OCI-LY7 (cell line): Measurements from ENCODE around the gene ZNF670.

Experiments used
- EZH2phosphoT487 ChIP-seq: fragments of 200-600 bp; sonication (generic); IDR thresholded peaks from 2 replicates; pipeline ENCODE4 v1.6.1; 2018; ENCODE audit warnings: low read depth, borderline replicate concordance, mild to moderate bottlenecking, mixed run types, antibody characterized with exemption, low read length, moderate library complexity, mixed read lengths
- TF ChIP-seq, protein P1 (sequence below): fragments of 200-600 bp; sonication (generic); conservative IDR thresholded peaks from 2 replicates; pipeline ENCODE4 v1.5.1; 2014; ENCODE audit warnings: mild to moderate bottlenecking, antibody characterized with exemption, low read length, moderate library complexity, mixed read lengths

DNA sequence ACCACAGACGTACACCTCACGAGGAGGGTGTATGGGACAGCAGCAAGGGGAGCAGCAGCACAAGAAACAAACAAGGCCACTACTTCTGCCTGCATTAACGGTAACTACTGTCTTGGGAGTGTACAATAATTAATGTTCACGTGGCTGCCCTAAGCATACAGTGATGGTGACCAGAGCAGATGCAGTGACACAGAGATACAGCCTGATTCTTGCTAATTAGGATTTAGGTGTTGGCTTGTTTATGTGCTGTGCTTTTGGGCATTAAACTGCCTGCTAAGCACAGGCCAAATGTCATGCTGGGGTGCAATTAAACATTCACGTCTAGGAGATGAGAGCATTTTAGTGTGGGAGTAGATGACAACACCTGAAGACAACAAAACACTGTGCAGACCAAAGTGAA lies 18.3 kb upstream of the ZNF670 start:
- TF ChIP-seq EZH2phosphoT487, result no peak
- TF ChIP-seq, protein P1, sequence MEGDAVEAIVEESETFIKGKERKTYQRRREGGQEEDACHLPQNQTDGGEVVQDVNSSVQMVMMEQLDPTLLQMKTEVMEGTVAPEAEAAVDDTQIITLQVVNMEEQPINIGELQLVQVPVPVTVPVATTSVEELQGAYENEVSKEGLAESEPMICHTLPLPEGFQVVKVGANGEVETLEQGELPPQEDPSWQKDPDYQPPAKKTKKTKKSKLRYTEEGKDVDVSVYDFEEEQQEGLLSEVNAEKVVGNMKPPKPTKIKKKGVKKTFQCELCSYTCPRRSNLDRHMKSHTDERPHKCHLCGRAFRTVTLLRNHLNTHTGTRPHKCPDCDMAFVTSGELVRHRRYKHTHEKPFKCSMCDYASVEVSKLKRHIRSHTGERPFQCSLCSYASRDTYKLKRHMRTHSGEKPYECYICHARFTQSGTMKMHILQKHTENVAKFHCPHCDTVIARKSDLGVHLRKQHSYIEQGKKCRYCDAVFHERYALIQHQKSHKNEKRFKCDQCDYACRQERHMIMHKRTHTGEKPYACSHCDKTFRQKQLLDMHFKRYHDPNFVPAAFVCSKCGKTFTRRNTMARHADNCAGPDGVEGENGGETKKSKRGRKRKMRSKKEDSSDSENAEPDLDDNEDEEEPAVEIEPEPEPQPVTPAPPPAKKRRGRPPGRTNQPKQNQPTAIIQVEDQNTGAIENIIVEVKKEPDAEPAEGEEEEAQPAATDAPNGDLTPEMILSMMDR, result no peak
